Keratinocyte (primary cell): ENCODE measurements around the gene GRM4. TPM values are rescaled to one million over a fixed set of nuclear protein-coding genes. Genes with fewer than 3 reads are reported as not detected.
A peak's percentile ranks its signal among the peaks of the same experiment; 100 is the strongest.
"Not testable (repeated sequence)": the region's sequence is repeated elsewhere in the genome, so short reads cannot be mapped to it uniquely, and the experiment has no call there.

ENCODE experiments used
- DNase-seq: peaks from one replicate; pipeline ENCODE4 v3.0.0-alpha.2; 2011; ENCODE audit warnings: low read depth, missing footprints, low spot score
- FAIRE-seq: peaks from 2 replicates; lab custom pipeline; 2011; peaks lifted over from hg19 to GRCh38; lab: Jason Lieb, UNC
- H2AFZ ChIP-seq: 2 replicates; pipeline ENCODE4 v1.6.0; 2012; ENCODE audit warnings: low read length, control low read depth, inconsistent platforms; ENCODE audit not compliant: control insufficient read depth
- H3K27ac ChIP-seq: 2 replicates; pipeline ENCODE4 v1.5.1; 2011; ENCODE audit warnings: low read length; ENCODE audit not compliant: control insufficient read depth, insufficient read depth
- H3K27me3 ChIP-seq: 3 replicates; pipeline ENCODE4 v1.6.0; 2011; ENCODE audit warnings: low read length; ENCODE audit not compliant: control insufficient read depth, insufficient read depth; ENCODE audit errors: extremely low read depth
- H3K36me3 ChIP-seq, 2 experiments: 2 replicates in 1 of 2; 3 replicates in 1 of 2; pipeline ENCODE4 v1.5.1; 2011; ENCODE audit warnings: low read length in 2 of 2, mild to moderate bottlenecking in 1 of 2; ENCODE audit not compliant: control insufficient read depth in 2 of 2, insufficient read depth in 2 of 2; ENCODE audit errors: extremely low read depth in 1 of 2
- H3K4me1 ChIP-seq: 3 replicates; pipeline ENCODE4 v1.5.1; 2011; ENCODE audit warnings: low read length; ENCODE audit not compliant: control insufficient read depth, insufficient read depth; ENCODE audit errors: extremely low read depth
- H3K4me2 ChIP-seq: 3 replicates; pipeline ENCODE4 v1.6.0; 2011; ENCODE audit warnings: low read depth, low read length; ENCODE audit not compliant: control insufficient read depth, insufficient read depth; ENCODE audit errors: extremely low read depth
- H3K4me3 ChIP-seq, 3 experiments: fragments of 200-600 bp in 1 of 3; sonication (generic) in 1 of 3; 2 replicates in 2 of 3; 3 replicates in 1 of 3; pipeline ENCODE4 v1.5.1; 2011 to 2016; ENCODE audit warnings: low read length in 3 of 3, mild to moderate bottlenecking in 3 of 3, control low read depth in 2 of 3, inconsistent platforms in 1 of 3, low read depth in 1 of 3, mixed read lengths in 1 of 3, mixed run types in 1 of 3, moderate library complexity in 1 of 3; ENCODE audit not compliant: control insufficient read depth in 2 of 3, insufficient read depth in 2 of 3; ENCODE audit errors: extremely low read depth in 1 of 3
- H3K79me2 ChIP-seq: 2 replicates; pipeline ENCODE4 v1.6.0; 2012; ENCODE audit warnings: low read length; ENCODE audit not compliant: control insufficient read depth, insufficient read depth
- H3K9ac ChIP-seq: 3 replicates; pipeline ENCODE4 v1.6.0; 2011; ENCODE audit warnings: low read length; ENCODE audit not compliant: control insufficient read depth, insufficient read depth; ENCODE audit errors: extremely low read depth
- H3K9me1 ChIP-seq: 3 replicates; pipeline ENCODE4 v1.6.0; 2011; ENCODE audit warnings: low read length; ENCODE audit not compliant: control insufficient read depth, insufficient read depth; ENCODE audit errors: extremely low read depth
- H3K9me3 ChIP-seq: 2 replicates; pipeline ENCODE4 v1.5.1; 2012; ENCODE audit warnings: low read depth, low read length; ENCODE audit not compliant: control insufficient read depth
- H4K20me1 ChIP-seq: 3 replicates; pipeline ENCODE4 v1.6.0; 2011; ENCODE audit warnings: low read length; ENCODE audit not compliant: control insufficient read depth, insufficient read depth; ENCODE audit errors: extremely low read depth
- CTCF ChIP-seq, 3 experiments: IDR thresholded peaks in 1 of 3; conservative IDR thresholded peaks in 1 of 3; optimal IDR thresholded peaks in 1 of 3; 2 replicates in 2 of 3; 3 replicates in 1 of 3; pipeline versions ENCODE3 to v1.5.1; 2011; ENCODE audit warnings: low read length in 3 of 3, mild to moderate bottlenecking in 3 of 3, moderate library complexity in 2 of 3, control low read depth in 1 of 3, inconsistent platforms in 1 of 3; ENCODE audit not compliant: insufficient read depth in 2 of 3; ENCODE audit errors: extremely low read depth in 1 of 3
- EZH2 ChIP-seq: IDR thresholded peaks from one replicate; pipeline ENCODE4 v1.6.1; 2012; ENCODE audit warnings: inconsistent platforms, mild to moderate bottlenecking, low read length, moderate library complexity
- dilution Hi-C: fragments of 300-500 bp; cut with MboI; formaldehyde crosslinking; loops from one replicate; pipeline ENCODE4 v1.7.0; 2020; ENCODE audit warnings: low sequenced_read_pairs; ENCODE audit not compliant: extremely low pct_ligation_motif_present
- polyA plus RNA-seq, 5 experiments: library from polyadenylated mRNA; depleted of rRNA in 3 of 5; stranded (reverse) in 3 of 5; stranded (forward) in 1 of 5; unstranded in 1 of 5; fragments of >200 nt; gene quantifications; 1 replicate in 1 of 5; 2 replicates in 3 of 5; 3 replicates in 1 of 5; pipeline versions ENCODE4 v1.2.1 to v1.2.3, GENCODE V29; 2011 to 2012; ENCODE audit warnings: missing spikeins in 2 of 5, low read depth in 1 of 5, low replicate concordance in 1 of 5

Gene GRM4
- polyA plus RNA-seq, 1 donor (not counting 4 experiments of a cell fraction or from before 2014, with no cell fraction given), result not detected

GRCh38 chr6:34190504-34191122 lies 44.7 kb upstream of the GRM4 start:
- H3K27ac ChIP-seq, result no peak overlapping the region
- no peaks in the 10 kb centered on the region for H3K79me2 ChIP-seq
- no peaks in the 10 kb centered on the region for H3K9me3 ChIP-seq
- no peak overlapping the region for H3K9ac ChIP-seq
- no peak for TF ChIP-seq EZH2
- TF ChIP-seq CTCF (optimal IDR thresholded peaks at IDR 0.05 in 1 of 3, IDR thresholded peaks at IDR 0.05 in 1 of 3, conservative IDR thresholded peaks at IDR 0.05 in 1 of 3; ENCODE audit: extremely low read depth in 1 of 3, insufficient read depth in 2 of 3, low read length in 3 of 3), result peak in 2 of 3 experiments; percentile 28 to 30
- H2AFZ ChIP-seq, result no peak overlapping the region
- no peaks in the 10 kb centered on the region for H3K27me3 ChIP-seq
- DNase-seq (no peak), FAIRE-seq (no peak)
- no peaks in the 10 kb centered on the region for H3K9me1 ChIP-seq
- dilution Hi-C loops, result no loop called here
- no peak overlapping the region for H3K4me2 ChIP-seq
- H4K20me1 ChIP-seq, result no peaks in the 10 kb centered on the region
- H3K36me3 ChIP-seq, result no peaks in the 10 kb centered on the region
- H3K4me1 ChIP-seq, result no peaks in the 10 kb centered on the region
- no peak overlapping the region for H3K4me3 ChIP-seq

GRCh38 chr6:34189806-34190503 lies 44.1 kb upstream of the GRM4 start:
- Histone ChIP-seq H3K36me3 (no peaks in the 10 kb centered on the region), H3K9me1 (no peaks in the 10 kb centered on the region), H3K27ac (no peak overlapping the region), H3K4me2 (no peak overlapping the region), H2AFZ (no peak overlapping the region), H3K27me3 (no peaks in the 10 kb centered on the region), H4K20me1 (no peaks in the 10 kb centered on the region), H3K79me2 (no peaks in the 10 kb centered on the region), H3K9ac (no peak overlapping the region), H3K4me1 (no peaks in the 10 kb centered on the region), H3K9me3 (no peaks in the 10 kb centered on the region), H3K4me3 (no peak overlapping the region)
- TF ChIP-seq CTCF (optimal IDR thresholded peaks at IDR 0.05 in 1 of 3, IDR thresholded peaks at IDR 0.05 in 1 of 3, conservative IDR thresholded peaks at IDR 0.05 in 1 of 3; ENCODE audit: extremely low read depth in 1 of 3, insufficient read depth in 2 of 3, low read length in 3 of 3) (no peak), EZH2 (no peak)
- dilution Hi-C loops, result no loop called here
- FAIRE-seq (no peak), DNase-seq (no peak)

GRCh38 chr6:34184726-34185125 lies 38.8 kb upstream of the GRM4 start:
- dilution Hi-C loops, H3K27ac ChIP-seq, H3K79me2 ChIP-seq, H3K27me3 ChIP-seq, H3K9me1 ChIP-seq, H2AFZ ChIP-seq, H3K36me3 ChIP-seq, H4K20me1 ChIP-seq, DNase-seq, H3K9me3 ChIP-seq, H3K4me3 ChIP-seq, H3K4me2 ChIP-seq, H3K9ac ChIP-seq, FAIRE-seq, H3K4me1 ChIP-seq: not testable (repeated sequence)
